PFSK-1 (cell line): ENCODE results near the gene EVX2. TPM values are rescaled to one million over a fixed set of nuclear protein-coding genes. Genes with fewer than 3 reads are reported as not detected.

Experiments
- FOXP2 ChIP-seq: optimal IDR thresholded peaks from 2 replicates; pipeline ENCODE3; 2011; ENCODE audit warnings: borderline replicate concordance, control low read depth, inconsistent platforms; ENCODE audit not compliant: insufficient read depth; ENCODE audit errors: extremely low read length, extremely low read depth
- POLR2AphosphoS5 ChIP-seq: IDR thresholded peaks from 2 replicates; pipeline ENCODE4 v1.6.1; 2012; ENCODE audit warnings: low read depth, mild to moderate bottlenecking, control low read depth, low read length, moderate library complexity
- SIN3A ChIP-seq: IDR thresholded peaks from 2 replicates; pipeline ENCODE4 v1.6.1; 2012; ENCODE audit warnings: mild to moderate bottlenecking, low read length, moderate library complexity, borderline replicate concordance; ENCODE audit not compliant: insufficient read depth
- TAF1 ChIP-seq: IDR thresholded peaks from 2 replicates; pipeline ENCODE4 v1.6.1; 2012; ENCODE audit warnings: low read length, control low read depth, borderline replicate concordance; ENCODE audit not compliant: insufficient read depth
- polyA plus RNA-seq: library from polyadenylated mRNA; unstranded; fragments of >200 nt; gene quantifications from one replicate; pipeline ENCODE4 v1.2.1, GENCODE V29; 2012; ENCODE audit warnings: low read depth, missing spikeins; ENCODE audit not compliant: insufficient read length
- TF ChIP-seq, protein P1 (sequence below), 2 experiments: IDR thresholded peaks; 2 replicates each; pipeline versions ENCODE4 v1.6.1 to v1.8.0; 2011 to 2012; ENCODE audit warnings: low read depth in 2 of 2, low read length in 2 of 2, control low read depth in 1 of 2, inconsistent platforms in 1 of 2, mild to moderate bottlenecking in 1 of 2, moderate library complexity in 1 of 2; ENCODE audit not compliant: insufficient read depth in 1 of 2

The EVX2 gene
- not detected for polyA plus RNA-seq

DNA sequence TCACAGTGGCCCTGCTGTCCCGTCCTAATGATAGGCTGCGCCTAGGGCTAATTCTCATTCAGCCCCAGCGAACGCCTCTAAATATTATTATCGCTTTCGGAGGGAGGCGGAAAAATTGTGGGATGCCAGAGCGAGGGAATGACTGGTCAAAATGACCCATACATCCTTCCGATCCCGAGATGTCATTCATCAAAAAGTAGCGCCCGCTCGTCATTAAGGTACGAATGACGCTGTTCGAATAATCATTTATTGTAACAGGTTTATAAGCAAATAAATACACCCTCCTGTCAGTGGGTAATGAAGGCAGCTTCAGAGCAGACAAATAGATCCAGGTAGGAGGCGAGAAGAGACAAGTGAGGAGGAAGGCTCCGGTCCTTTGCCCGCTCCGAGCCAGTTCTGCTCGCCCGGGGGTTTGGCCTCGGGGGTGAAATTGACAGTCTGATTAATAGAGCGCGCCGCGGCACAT, at the start of gene EVX2:
EVX2 (minus strand) TSS at position 167 of the 466 bp plus-strand sequence. CDS start 186 bp downstream, outside the sequence.
- TF ChIP-seq TAF1 (no peak), POLR2AphosphoS5 (no peak), FOXP2 (no peak), SIN3A (no peak)
- TF ChIP-seq, protein P1, sequence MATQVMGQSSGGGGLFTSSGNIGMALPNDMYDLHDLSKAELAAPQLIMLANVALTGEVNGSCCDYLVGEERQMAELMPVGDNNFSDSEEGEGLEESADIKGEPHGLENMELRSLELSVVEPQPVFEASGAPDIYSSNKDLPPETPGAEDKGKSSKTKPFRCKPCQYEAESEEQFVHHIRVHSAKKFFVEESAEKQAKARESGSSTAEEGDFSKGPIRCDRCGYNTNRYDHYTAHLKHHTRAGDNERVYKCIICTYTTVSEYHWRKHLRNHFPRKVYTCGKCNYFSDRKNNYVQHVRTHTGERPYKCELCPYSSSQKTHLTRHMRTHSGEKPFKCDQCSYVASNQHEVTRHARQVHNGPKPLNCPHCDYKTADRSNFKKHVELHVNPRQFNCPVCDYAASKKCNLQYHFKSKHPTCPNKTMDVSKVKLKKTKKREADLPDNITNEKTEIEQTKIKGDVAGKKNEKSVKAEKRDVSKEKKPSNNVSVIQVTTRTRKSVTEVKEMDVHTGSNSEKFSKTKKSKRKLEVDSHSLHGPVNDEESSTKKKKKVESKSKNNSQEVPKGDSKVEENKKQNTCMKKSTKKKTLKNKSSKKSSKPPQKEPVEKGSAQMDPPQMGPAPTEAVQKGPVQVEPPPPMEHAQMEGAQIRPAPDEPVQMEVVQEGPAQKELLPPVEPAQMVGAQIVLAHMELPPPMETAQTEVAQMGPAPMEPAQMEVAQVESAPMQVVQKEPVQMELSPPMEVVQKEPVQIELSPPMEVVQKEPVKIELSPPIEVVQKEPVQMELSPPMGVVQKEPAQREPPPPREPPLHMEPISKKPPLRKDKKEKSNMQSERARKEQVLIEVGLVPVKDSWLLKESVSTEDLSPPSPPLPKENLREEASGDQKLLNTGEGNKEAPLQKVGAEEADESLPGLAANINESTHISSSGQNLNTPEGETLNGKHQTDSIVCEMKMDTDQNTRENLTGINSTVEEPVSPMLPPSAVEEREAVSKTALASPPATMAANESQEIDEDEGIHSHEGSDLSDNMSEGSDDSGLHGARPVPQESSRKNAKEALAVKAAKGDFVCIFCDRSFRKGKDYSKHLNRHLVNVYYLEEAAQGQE (IDR thresholded peaks at IDR 0.05; ENCODE audit: insufficient read depth in 1 of 2, low read depth in 2 of 2, low read length in 2 of 2) = no peak

DNA sequence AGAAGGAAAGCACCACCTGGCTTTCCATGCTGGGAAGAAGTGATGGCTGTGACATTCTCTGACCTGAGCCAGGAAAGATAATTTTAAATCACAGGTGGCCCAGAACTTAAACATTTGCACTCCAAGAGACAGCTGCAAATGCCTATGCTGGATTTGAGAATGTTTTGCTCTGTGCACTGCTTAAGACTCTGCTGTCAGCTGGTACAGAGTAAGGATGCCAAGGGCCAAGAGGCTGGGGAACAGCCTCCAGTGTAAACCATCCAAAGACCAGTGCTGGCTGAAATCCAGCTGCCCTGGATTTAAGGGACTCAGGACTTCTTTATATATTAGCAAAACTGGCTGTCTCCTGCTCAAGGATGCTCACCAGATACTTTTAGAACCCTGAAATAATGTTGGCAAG, 49.6 kb upstream of the EVX2 start:
- TF ChIP-seq, protein P1 (IDR thresholded peaks at IDR 0.05; ENCODE audit: insufficient read depth in 1 of 2, low read depth in 2 of 2, low read length in 2 of 2) = no peak
- TF ChIP-seq TAF1 (no peak), FOXP2 (no peak), SIN3A (no peak), POLR2AphosphoS5 (no peak)

DNA sequence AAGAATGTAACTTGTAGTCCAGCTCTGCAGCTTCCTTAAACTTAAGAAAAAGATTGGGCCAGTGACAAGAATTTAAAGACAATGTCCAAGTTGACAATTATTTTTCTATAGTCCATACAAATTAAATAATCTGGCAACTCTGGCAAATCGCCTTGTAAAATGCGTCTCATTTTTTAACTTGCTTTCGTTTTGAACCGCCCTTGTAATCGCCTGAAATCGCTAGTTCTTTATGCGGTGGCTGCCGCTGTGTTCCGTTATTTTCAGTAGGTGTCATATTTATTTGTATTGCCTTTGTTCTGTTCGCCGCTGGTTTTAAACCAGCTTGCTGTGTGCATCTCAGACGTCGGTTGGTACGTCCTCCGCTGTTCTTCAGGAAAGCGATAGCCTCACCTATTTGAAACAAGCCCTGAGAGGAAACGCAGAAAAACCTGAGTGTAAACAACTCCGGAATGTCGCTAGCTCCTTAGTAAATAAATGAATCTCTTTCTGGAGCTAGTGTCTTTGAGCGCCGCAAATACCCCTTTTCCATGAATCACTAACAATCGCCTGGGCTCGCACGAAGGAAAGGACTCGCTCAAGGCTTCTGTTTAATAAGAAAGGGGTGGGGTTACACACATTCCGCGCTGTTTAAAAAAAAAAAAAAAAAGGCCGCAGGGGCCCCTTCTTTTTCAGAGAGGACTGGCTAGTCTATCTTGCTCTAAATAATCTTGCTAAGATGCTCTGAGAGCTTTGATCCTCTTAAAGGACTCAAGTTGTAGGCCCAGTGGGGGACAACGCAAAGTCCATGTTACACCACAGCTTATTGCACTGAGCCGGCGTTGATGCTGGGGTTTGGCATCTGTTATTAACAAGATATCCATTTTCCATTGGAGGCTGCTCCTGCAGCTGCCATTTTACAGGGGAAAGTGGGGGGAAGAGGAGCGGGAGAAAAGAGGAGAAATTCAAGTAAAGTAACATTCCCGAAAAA, 48.7 kb upstream of the EVX2 start:
- TF ChIP-seq TAF1 (no peak), SIN3A (no peak), FOXP2 (no peak), POLR2AphosphoS5 (no peak)
- TF ChIP-seq, protein P1 (IDR thresholded peaks at IDR 0.05; ENCODE audit: insufficient read depth in 1 of 2, low read depth in 2 of 2, low read length in 2 of 2) = no peak

DNA sequence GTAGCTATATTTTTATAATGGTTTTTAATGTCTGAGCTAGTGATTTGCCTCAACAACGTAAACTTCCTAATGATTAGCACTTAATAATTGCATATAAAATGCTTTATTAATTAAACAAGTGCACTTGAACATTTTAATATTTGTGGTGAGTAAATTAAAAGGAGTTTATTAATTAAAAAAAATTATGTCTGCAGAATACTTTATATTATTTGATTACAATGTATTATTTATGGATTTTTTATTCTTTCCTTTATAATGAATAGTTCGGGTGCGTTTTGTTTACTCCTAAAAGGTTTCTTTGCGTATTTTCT, 48.0 kb upstream of the EVX2 start:
- TF ChIP-seq FOXP2 = no peak
- no peak for TF ChIP-seq TAF1
- no peak for TF ChIP-seq POLR2AphosphoS5
- TF ChIP-seq SIN3A = no peak
- TF ChIP-seq, protein P1 (IDR thresholded peaks at IDR 0.05; ENCODE audit: insufficient read depth in 1 of 2, low read depth in 2 of 2, low read length in 2 of 2) = no peak
